ENCODE measurements around the gene LRRC3.

The LRRC3 gene

GRCh38 chr21:44499631-44500030, 44.3 kb downstream of the LRRC3 start:
- peak; percentile 72 for TF ChIP-seq REST (IDR thresholded peaks at IDR 0.05; ENCODE audit: low read depth)
- TF ChIP-seq MAX (IDR thresholded peaks at IDR 0.05), result no peak

GRCh38 chr21:44500111-44500510, 44.8 kb downstream of the LRRC3 start:
- no peak for TF ChIP-seq TAF1 (IDR thresholded peaks at IDR 0.05; ENCODE audit: low read depth)
- TF ChIP-seq RAD21 (IDR thresholded peaks at IDR 0.05; ENCODE audit: low read depth), result no peak
- TF ChIP-seq FOXM1 (IDR thresholded peaks at IDR 0.05; ENCODE audit: borderline replicate concordance, low read depth), result no peak
- TF ChIP-seq USF1 (IDR thresholded peaks at IDR 0.05), result no peak

GRCh38 chr21:44502171-44502958, 47.1 kb downstream of the LRRC3 start:
- TF ChIP-seq RAD21 (IDR thresholded peaks at IDR 0.05; ENCODE audit: low read depth) (no peak), ZBTB7A (IDR thresholded peaks at IDR 0.05; ENCODE audit: low read depth) (no peak), EP300 (IDR thresholded peaks at IDR 0.05; ENCODE audit: borderline replicate concordance) (no peak)

- no peak for TF ChIP-seq USF1 (IDR thresholded peaks at IDR 0.05)
- TF ChIP-seq CREB1 (IDR thresholded peaks at IDR 0.05; ENCODE audit: low read depth), result no peak
- no peak for TF ChIP-seq MAX (IDR thresholded peaks at IDR 0.05)
- no peak for TF ChIP-seq RAD21 (IDR thresholded peaks at IDR 0.05; ENCODE audit: low read depth)
- TF ChIP-seq EGR1 (IDR thresholded peaks at IDR 0.05), result no peak
- no peak for TF ChIP-seq ZBTB7A (IDR thresholded peaks at IDR 0.05; ENCODE audit: low read depth)
- no peak for TF ChIP-seq TEAD4 (IDR thresholded peaks at IDR 0.05)
- no peak for TF ChIP-seq NFIC (IDR thresholded peaks at IDR 0.05)
- TF ChIP-seq CEBPB (IDR thresholded peaks at IDR 0.05), result no peak
- no peak for TF ChIP-seq FOXM1 (IDR thresholded peaks at IDR 0.05; ENCODE audit: borderline replicate concordance, low read depth)
- TF ChIP-seq YY1 (IDR thresholded peaks at IDR 0.05; ENCODE audit: low read depth), result no peak
- TF ChIP-seq REST (IDR thresholded peaks at IDR 0.05; ENCODE audit: low read depth), result no peak
These were observed 48.6 kb downstream of the LRRC3 start for GRCh38 chr21:44503901-44504399.

- no peak for TF ChIP-seq CEBPB (IDR thresholded peaks at IDR 0.05)
These were observed 50.5 kb downstream of the LRRC3 start for GRCh38 chr21:44505673-44506278.

- no peak for TF ChIP-seq REST (IDR thresholded peaks at IDR 0.05; ENCODE audit: low read depth)
- no peak for TF ChIP-seq EGR1 (IDR thresholded peaks at IDR 0.05)
- TF ChIP-seq TEAD4 (IDR thresholded peaks at IDR 0.05), result no peak
- TF ChIP-seq MAX (IDR thresholded peaks at IDR 0.05), result no peak
- no peak for TF ChIP-seq FOXM1 (IDR thresholded peaks at IDR 0.05; ENCODE audit: borderline replicate concordance, low read depth)
- no peak for TF ChIP-seq CREB1 (IDR thresholded peaks at IDR 0.05; ENCODE audit: low read depth)
These were observed 51.3 kb downstream of the LRRC3 start for GRCh38 chr21:44506279-44507255.
